Liver (tissue), 9 donors: ENCODE results near the gene MFGE8. TPM values are rescaled to one million over a fixed set of nuclear protein-coding genes. Genes with fewer than 3 reads are reported as not detected.

Experiments used
- DNase-seq: peaks from one replicate; pipeline ENCODE4 v3.0.0-alpha.2; 2017; ENCODE audit warnings: low spot score
- H3K27ac ChIP-seq, 2 donors: one replicate each; pipeline ENCODE4 v1.7.0; 2013; ENCODE audit warnings: inconsistent platforms in 2 of 2, low read length in 2 of 2, control low read depth in 1 of 2, low read depth in 1 of 2, mild to moderate bottlenecking in 1 of 2
- H3K27me3 ChIP-seq, 4 donors: one replicate each; pipeline versions ENCODE4 v1.6.1 to v1.7.0; 2013; ENCODE audit warnings: low read length in 3 of 4, inconsistent platforms in 1 of 4, mild to moderate bottlenecking in 1 of 4, moderate library complexity in 1 of 4; ENCODE audit not compliant: control insufficient read depth in 4 of 4, insufficient read depth in 4 of 4
- H3K36me3 ChIP-seq, 4 donors: one replicate each; pipeline versions ENCODE4 v1.6.1 to v1.7.0; 2013; ENCODE audit warnings: low read length in 3 of 4, mild to moderate bottlenecking in 3 of 4, low read depth in 1 of 4, moderate library complexity in 1 of 4; ENCODE audit not compliant: control insufficient read depth in 4 of 4, insufficient read depth in 3 of 4
- H3K4me1 ChIP-seq, 4 donors: one replicate each; pipeline versions ENCODE4 v1.6.1 to v1.7.0; 2013; ENCODE audit warnings: low read length in 3 of 4, mild to moderate bottlenecking in 3 of 4, moderate library complexity in 1 of 4; ENCODE audit not compliant: control insufficient read depth in 4 of 4, insufficient read depth in 4 of 4
- H3K4me3 ChIP-seq, 3 donors: one replicate each; pipeline versions ENCODE4 v1.6.1 to v1.7.0; 2013; ENCODE audit warnings: low read length in 3 of 3, control low read depth in 1 of 3, low read depth in 1 of 3, mild to moderate bottlenecking in 1 of 3
- H3K9ac ChIP-seq, 2 donors: one replicate each; pipeline ENCODE4 v1.7.0; 2013; ENCODE audit warnings: low read length in 2 of 2, mild to moderate bottlenecking in 2 of 2, moderate library complexity in 2 of 2, control low read depth in 1 of 2, low read depth in 1 of 2
- H3K9me3 ChIP-seq, 4 donors: one replicate each; pipeline versions ENCODE4 v1.6.1 to v1.7.0; 2013; ENCODE audit warnings: low read length in 3 of 4; ENCODE audit not compliant: control insufficient read depth in 4 of 4
- ATF3 ChIP-seq: IDR thresholded peaks from 2 replicates; pipeline ENCODE4 v1.6.1; 2016; ENCODE audit warnings: antibody characterized with exemption
- EGR1 ChIP-seq, 2 donors: IDR thresholded peaks; 2 replicates each; pipeline ENCODE4 v1.6.1; 2016 to 2018; ENCODE audit warnings: antibody characterized with exemption in 2 of 2, low read depth in 2 of 2
- FOXA1 ChIP-seq: IDR thresholded peaks from 2 replicates; pipeline ENCODE4 v1.6.1; 2016; ENCODE audit warnings: antibody characterized with exemption
- FOXA2 ChIP-seq: IDR thresholded peaks from 2 replicates; pipeline ENCODE4 v1.6.1; 2016; ENCODE audit warnings: antibody characterized with exemption
- HNF4A ChIP-seq, 2 donors: conservative IDR thresholded peaks; 2 replicates each; pipeline ENCODE4 v1.6.1; 2016; ENCODE audit warnings: antibody characterized with exemption in 2 of 2, mild to moderate bottlenecking in 2 of 2
- HNF4G ChIP-seq: IDR thresholded peaks from 2 replicates; pipeline ENCODE4 v1.6.1; 2016; ENCODE audit warnings: antibody characterized with exemption
- JUND ChIP-seq, 2 donors: IDR thresholded peaks; 2 replicates each; pipeline ENCODE4 v1.6.1; 2016; ENCODE audit warnings: antibody characterized with exemption in 2 of 2
- MAX ChIP-seq: IDR thresholded peaks from 2 replicates; pipeline ENCODE4 v1.6.1; 2016; ENCODE audit warnings: antibody characterized with exemption
- NR2F2 ChIP-seq: IDR thresholded peaks from 2 replicates; pipeline ENCODE4 v1.6.1; 2016; ENCODE audit warnings: antibody characterized with exemption
- RXRA ChIP-seq, 2 donors: IDR thresholded peaks; 2 replicates each; pipeline ENCODE4 v1.6.1; 2017 to 2018; ENCODE audit warnings: antibody characterized with exemption in 2 of 2, mild to moderate bottlenecking in 1 of 2
- SP1 ChIP-seq: IDR thresholded peaks from 2 replicates; pipeline ENCODE4 v1.6.1; 2018; ENCODE audit warnings: antibody characterized with exemption, mild to moderate bottlenecking
- TAF1 ChIP-seq: conservative IDR thresholded peaks from 2 replicates; pipeline ENCODE4 v1.6.1; 2016; ENCODE audit warnings: antibody characterized with exemption, mild to moderate bottlenecking
- YY1 ChIP-seq: IDR thresholded peaks from 2 replicates; pipeline ENCODE4 v1.6.1; 2016; ENCODE audit warnings: antibody characterized with exemption, mild to moderate bottlenecking
- ZBTB33 ChIP-seq: IDR thresholded peaks from 2 replicates; pipeline ENCODE4 v1.6.1; 2016; ENCODE audit warnings: antibody characterized with exemption
- WGBS: extraction: QIAGEN DNeasy Blood & Tissue Kit; methylation state at CpG from one replicate; pipeline ENCODE4 v1.1.7; 2013; 5-methylcytosine and 5-hydroxymethylcytosine counted together
- polyA plus RNA-seq, 2 donors: library from polyadenylated mRNA; stranded (reverse) in 1 of 2; unstranded in 1 of 2; fragments of 200-250 nt in 1 of 2; fragments of >200 nt in 1 of 2; fragmentation: Nextera tagmentation in 1 of 2; extraction: Ambion mirVana in 1 of 2; gene quantifications; one replicate each; pipeline versions ENCODE4 v1.2.1 to v1.2.3, GENCODE V29; 2013 to 2015
- total RNA-seq, 2 donors: library from RNA; depleted of rRNA; stranded (reverse); fragments of >200 nt; gene quantifications; one replicate each; pipeline ENCODE4 v1.2.3, GENCODE V29; 2014
- TF ChIP-seq, protein P1 (sequence below): fragments of 150-350 bp; IDR thresholded peaks from 2 replicates; pipeline ENCODE4 v1.5.1; 2017; ENCODE audit warnings: improper control_type of control experiment, low read depth, low read length; ENCODE audit not compliant: missing input control
- TF ChIP-seq, protein P2 (sequence below): IDR thresholded peaks from 2 replicates; pipeline ENCODE4 v1.6.1; 2016; ENCODE audit warnings: antibody characterized with exemption, mild to moderate bottlenecking
- donor health status: healthy.
- donor health status: healthy.
- donor health status: healthy.
- donor health status: healthy.
- donor health status: healthy.

The MFGE8 gene, protein sequence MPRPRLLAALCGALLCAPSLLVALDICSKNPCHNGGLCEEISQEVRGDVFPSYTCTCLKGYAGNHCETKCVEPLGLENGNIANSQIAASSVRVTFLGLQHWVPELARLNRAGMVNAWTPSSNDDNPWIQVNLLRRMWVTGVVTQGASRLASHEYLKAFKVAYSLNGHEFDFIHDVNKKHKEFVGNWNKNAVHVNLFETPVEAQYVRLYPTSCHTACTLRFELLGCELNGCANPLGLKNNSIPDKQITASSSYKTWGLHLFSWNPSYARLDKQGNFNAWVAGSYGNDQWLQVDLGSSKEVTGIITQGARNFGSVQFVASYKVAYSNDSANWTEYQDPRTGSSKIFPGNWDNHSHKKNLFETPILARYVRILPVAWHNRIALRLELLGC
- total RNA-seq (10 to 100 TPM in 1 of 2 donors, 1 to 10 TPM in 1; 6.6 to 13.6 TPM), polyA plus RNA-seq (10 to 100 TPM; 12.0 to 14.8 TPM)

DNA sequence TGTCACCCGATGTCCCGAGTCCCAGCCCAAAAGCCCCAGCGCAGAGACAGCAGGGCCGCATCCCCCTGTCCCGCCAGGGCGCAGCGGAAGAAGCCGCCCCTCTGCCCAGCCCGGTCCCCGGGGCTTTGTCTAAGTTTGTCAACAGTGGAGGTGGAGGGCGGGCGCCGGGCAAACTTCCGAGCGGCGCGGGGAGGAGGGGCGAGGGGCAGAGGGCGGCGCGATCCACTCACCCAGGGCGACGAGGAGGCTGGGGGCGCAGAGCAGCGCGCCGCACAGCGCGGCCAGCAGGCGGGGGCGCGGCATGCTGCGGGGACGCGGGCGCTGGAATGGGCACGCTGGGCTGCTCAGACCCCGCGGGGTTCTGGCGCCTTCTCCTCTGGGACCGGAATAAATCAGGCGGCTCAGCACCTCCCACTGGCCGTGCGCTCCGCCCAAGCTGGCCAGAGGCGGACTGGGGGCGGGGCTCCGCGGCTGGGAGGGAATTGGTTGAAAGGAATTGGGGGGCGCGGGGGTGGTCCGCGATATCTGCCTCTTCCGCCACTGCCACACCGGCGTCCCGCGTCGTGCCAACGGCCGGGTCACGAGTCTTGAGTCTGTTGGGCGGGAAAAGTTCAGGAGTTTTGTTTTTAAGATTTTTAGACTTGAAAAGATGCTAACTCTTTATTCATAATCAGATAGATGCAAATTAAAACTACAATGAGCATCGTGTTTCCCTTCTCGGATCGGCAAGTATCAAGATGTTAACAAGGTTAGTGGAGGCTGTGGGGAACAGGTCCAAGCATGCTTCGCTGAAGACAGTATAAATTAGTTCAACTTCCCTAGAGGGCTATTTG, at the start of gene MFGE8:
TSS of gene MFGE8 (minus strand) at position 363 of the 833 bp plus-strand sequence. CDS start at position 303, 60 bp downstream.
- no peaks in the 10 kb centered on the region for H3K36me3 ChIP-seq
- H3K27ac ChIP-seq: no peak within 1 kb of the TSS
- TF ChIP-seq, protein P1, sequence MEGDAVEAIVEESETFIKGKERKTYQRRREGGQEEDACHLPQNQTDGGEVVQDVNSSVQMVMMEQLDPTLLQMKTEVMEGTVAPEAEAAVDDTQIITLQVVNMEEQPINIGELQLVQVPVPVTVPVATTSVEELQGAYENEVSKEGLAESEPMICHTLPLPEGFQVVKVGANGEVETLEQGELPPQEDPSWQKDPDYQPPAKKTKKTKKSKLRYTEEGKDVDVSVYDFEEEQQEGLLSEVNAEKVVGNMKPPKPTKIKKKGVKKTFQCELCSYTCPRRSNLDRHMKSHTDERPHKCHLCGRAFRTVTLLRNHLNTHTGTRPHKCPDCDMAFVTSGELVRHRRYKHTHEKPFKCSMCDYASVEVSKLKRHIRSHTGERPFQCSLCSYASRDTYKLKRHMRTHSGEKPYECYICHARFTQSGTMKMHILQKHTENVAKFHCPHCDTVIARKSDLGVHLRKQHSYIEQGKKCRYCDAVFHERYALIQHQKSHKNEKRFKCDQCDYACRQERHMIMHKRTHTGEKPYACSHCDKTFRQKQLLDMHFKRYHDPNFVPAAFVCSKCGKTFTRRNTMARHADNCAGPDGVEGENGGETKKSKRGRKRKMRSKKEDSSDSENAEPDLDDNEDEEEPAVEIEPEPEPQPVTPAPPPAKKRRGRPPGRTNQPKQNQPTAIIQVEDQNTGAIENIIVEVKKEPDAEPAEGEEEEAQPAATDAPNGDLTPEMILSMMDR: no peak
- TF ChIP-seq EGR1 (IDR thresholded peaks at IDR 0.05; ENCODE audit: low read depth in 2 of 2): no peak
- no peak for TF ChIP-seq ZBTB33
- no peak for TF ChIP-seq HNF4A (conservative IDR thresholded peaks at IDR 0.05)
- TF ChIP-seq NR2F2: no peak
- TF ChIP-seq RXRA (IDR thresholded peaks at IDR 0.05): no peak
- no peak for TF ChIP-seq FOXA2
- TF ChIP-seq JUND (IDR thresholded peaks at IDR 0.05): no peak
- no peak for TF ChIP-seq ATF3
- TF ChIP-seq TAF1: no peak
- no peak for TF ChIP-seq SP1
- H3K9ac ChIP-seq: no peak within 1 kb of the TSS
- peaks cover 3 to 16% (median 6%) of the 10 kb centered on the region in 4 donors for H3K4me1 ChIP-seq
- H3K27me3 ChIP-seq: no peaks in the 10 kb centered on the region
- no peaks in the 10 kb centered on the region for H3K9me3 ChIP-seq
- peak; percentile 63 for DNase-seq
- H3K4me3 ChIP-seq: peak within 1 kb of the TSS; percentile 8 to 77 (median 76)
- WGBS: 2% methylated on average over 67 of the region's 67 CpGs

GRCh38 chr15:88959445-88959844, 46.3 kb upstream of the MFGE8 start:
- no peak overlapping the region for H3K27ac ChIP-seq
- peaks cover 0 to 2% (median 0%) of the 10 kb centered on the region in 4 donors for H3K9me3 ChIP-seq
- H3K9ac ChIP-seq: no peak overlapping the region
- WGBS: 83% methylated on average over 3 of the region's 3 CpGs
- no peak for DNase-seq
- no peaks in the 10 kb centered on the region for H3K27me3 ChIP-seq
- no peaks in the 10 kb centered on the region for H3K4me1 ChIP-seq
- no peaks in the 10 kb centered on the region for H3K36me3 ChIP-seq
- no peak overlapping the region for H3K4me3 ChIP-seq
- TF ChIP-seq TAF1: no peak
- no peak for TF ChIP-seq FOXA2
- no peak for TF ChIP-seq JUND (IDR thresholded peaks at IDR 0.05)
- no peak for TF ChIP-seq HNF4G
- TF ChIP-seq ZBTB33: no peak
- TF ChIP-seq NR2F2: no peak
- no peak for TF ChIP-seq HNF4A (conservative IDR thresholded peaks at IDR 0.05)
- TF ChIP-seq ATF3: no peak
- TF ChIP-seq, protein P2, sequence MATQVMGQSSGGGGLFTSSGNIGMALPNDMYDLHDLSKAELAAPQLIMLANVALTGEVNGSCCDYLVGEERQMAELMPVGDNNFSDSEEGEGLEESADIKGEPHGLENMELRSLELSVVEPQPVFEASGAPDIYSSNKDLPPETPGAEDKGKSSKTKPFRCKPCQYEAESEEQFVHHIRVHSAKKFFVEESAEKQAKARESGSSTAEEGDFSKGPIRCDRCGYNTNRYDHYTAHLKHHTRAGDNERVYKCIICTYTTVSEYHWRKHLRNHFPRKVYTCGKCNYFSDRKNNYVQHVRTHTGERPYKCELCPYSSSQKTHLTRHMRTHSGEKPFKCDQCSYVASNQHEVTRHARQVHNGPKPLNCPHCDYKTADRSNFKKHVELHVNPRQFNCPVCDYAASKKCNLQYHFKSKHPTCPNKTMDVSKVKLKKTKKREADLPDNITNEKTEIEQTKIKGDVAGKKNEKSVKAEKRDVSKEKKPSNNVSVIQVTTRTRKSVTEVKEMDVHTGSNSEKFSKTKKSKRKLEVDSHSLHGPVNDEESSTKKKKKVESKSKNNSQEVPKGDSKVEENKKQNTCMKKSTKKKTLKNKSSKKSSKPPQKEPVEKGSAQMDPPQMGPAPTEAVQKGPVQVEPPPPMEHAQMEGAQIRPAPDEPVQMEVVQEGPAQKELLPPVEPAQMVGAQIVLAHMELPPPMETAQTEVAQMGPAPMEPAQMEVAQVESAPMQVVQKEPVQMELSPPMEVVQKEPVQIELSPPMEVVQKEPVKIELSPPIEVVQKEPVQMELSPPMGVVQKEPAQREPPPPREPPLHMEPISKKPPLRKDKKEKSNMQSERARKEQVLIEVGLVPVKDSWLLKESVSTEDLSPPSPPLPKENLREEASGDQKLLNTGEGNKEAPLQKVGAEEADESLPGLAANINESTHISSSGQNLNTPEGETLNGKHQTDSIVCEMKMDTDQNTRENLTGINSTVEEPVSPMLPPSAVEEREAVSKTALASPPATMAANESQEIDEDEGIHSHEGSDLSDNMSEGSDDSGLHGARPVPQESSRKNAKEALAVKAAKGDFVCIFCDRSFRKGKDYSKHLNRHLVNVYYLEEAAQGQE: no peak
- TF ChIP-seq MAX: no peak
- TF ChIP-seq, protein P1: no peak
- TF ChIP-seq FOXA1: no peak
- TF ChIP-seq RXRA (IDR thresholded peaks at IDR 0.05): no peak
- no peak for TF ChIP-seq YY1
